ENCODE measurements around the gene ICA1L.

DNA sequence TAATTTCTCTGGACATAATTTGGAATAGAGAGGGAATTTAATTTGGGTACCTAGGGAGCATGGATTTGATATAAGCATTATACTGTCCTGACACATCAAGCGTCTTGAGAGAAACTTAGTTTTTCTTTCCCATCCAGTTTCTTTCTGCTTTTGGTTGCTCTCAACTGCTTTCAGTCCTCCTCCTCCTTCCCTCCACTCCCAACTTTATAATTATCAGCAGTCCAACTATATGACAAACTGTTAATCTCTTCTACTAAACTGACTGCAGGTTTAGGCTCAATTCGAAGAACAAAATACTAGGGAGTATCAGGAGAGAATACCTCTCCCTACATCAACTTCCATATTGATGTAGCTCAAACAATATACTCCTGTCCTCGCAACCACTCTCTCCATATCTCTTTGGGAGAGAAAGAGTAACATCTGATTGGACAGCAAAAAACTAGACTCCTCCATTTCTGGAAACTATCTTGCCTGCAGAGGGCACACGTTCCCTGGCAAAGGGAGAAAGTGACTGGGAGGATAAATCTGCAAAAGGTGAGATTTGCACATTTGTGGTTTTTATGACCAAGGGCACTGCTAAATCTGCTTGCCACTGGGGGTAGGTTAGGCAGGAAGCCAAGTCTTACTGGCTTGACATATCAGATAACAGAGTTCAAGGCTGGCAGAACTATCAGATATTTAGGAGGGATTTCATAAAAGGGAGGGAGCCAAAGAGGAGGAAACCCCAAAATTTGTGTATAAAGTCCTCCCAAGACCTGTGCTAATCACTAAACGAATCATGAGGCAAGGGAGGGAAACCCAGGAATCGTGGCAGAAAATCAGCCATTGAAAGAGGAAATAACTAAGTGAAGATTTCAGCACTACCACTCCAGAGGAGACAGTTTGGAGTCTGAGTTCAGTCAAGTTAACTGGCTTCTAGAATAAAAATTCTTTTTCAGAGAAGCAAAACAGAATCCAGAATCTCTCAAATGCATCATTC, 40.0 kb downstream of the ICA1L start:
- TF ChIP-seq, protein P1, sequence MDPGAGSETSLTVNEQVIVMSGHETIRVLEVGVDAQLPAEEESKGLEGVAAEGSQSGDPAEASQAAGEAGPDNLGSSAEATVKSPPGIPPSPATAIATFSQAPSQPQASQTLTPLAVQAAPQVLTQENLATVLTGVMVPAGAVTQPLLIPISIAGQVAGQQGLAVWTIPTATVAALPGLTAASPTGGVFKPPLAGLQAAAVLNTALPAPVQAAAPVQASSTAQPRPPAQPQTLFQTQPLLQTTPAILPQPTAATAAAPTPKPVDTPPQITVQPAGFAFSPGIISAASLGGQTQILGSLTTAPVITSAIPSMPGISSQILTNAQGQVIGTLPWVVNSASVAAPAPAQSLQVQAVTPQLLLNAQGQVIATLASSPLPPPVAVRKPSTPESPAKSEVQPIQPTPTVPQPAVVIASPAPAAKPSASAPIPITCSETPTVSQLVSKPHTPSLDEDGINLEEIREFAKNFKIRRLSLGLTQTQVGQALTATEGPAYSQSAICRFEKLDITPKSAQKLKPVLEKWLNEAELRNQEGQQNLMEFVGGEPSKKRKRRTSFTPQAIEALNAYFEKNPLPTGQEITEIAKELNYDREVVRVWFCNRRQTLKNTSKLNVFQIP (CRISPR knock-in tag; IDR thresholded peaks at IDR 0.05; ENCODE audit: borderline replicate concordance, low read depth) = no peak
- TF ChIP-seq, protein P2, sequence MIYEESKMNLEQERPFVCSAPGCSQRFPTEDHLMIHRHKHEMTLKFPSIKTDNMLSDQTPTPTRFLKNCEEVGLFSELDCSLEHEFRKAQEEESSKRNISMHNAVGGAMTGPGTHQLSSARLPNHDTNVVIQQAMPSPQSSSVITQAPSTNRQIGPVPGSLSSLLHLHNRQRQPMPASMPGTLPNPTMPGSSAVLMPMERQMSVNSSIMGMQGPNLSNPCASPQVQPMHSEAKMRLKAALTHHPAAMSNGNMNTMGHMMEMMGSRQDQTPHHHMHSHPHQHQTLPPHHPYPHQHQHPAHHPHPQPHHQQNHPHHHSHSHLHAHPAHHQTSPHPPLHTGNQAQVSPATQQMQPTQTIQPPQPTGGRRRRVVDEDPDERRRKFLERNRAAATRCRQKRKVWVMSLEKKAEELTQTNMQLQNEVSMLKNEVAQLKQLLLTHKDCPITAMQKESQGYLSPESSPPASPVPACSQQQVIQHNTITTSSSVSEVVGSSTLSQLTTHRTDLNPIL (CRISPR knock-in tag; IDR thresholded peaks at IDR 0.05; ENCODE audit: low read depth) = no peak
- TF ChIP-seq, protein P3, sequence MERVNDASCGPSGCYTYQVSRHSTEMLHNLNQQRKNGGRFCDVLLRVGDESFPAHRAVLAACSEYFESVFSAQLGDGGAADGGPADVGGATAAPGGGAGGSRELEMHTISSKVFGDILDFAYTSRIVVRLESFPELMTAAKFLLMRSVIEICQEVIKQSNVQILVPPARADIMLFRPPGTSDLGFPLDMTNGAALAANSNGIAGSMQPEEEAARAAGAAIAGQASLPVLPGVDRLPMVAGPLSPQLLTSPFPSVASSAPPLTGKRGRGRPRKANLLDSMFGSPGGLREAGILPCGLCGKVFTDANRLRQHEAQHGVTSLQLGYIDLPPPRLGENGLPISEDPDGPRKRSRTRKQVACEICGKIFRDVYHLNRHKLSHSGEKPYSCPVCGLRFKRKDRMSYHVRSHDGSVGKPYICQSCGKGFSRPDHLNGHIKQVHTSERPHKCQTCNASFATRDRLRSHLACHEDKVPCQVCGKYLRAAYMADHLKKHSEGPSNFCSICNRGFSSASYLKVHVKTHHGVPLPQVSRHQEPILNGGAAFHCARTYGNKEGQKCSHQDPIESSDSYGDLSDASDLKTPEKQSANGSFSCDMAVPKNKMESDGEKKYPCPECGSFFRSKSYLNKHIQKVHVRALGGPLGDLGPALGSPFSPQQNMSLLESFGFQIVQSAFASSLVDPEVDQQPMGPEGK (CRISPR knock-in tag; IDR thresholded peaks at IDR 0.05; ENCODE audit: borderline replicate concordance) = no peak
- TF ChIP-seq TOX (CRISPR knock-in tag; IDR thresholded peaks at IDR 0.05; ENCODE audit: borderline replicate concordance) (no peak), ZFP3 (CRISPR knock-in tag; IDR thresholded peaks at IDR 0.05) (no peak), RARB (CRISPR knock-in tag; IDR thresholded peaks at IDR 0.05) (no peak), ZFP30 (CRISPR knock-in tag; IDR thresholded peaks at IDR 0.05) (no peak), ZNF565 (CRISPR knock-in tag; conservative IDR thresholded peaks at IDR 0.05; ENCODE audit: low read depth) (no peak)

Data from SK-N-SH treated with all-trans-retinoic acid at 6 μM for 48 hours (cell line).